Germinal center (tissue), 1 donor: ENCODE data around the gene RASA3.
"Not testable (repeated sequence)": the region's sequence is repeated elsewhere in the genome, so short reads cannot be mapped to it uniquely, and the experiment has no call there.

Source experiments
- DNase-seq: peaks from one replicate; pipeline ENCODE4 v3.0.0; 2012; ENCODE audit warnings: mixed read lengths, low spot score

RASA3 gene

GRCh38 chr13:114100446-114101357 is 31.7 kb downstream of the RASA3 start:
- DNase-seq, result no peak

GRCh38 chr13:114099918-114100445 is 32.4 kb downstream of the RASA3 start:
- DNase-seq, result no peak

GRCh38 chr13:114099191-114099590 is 33.2 kb downstream of the RASA3 start:
- DNase-seq, result no peak

GRCh38 chr13:114098689-114099056 is 33.8 kb downstream of the RASA3 start:
- not testable (repeated sequence) for DNase-seq

DNA sequence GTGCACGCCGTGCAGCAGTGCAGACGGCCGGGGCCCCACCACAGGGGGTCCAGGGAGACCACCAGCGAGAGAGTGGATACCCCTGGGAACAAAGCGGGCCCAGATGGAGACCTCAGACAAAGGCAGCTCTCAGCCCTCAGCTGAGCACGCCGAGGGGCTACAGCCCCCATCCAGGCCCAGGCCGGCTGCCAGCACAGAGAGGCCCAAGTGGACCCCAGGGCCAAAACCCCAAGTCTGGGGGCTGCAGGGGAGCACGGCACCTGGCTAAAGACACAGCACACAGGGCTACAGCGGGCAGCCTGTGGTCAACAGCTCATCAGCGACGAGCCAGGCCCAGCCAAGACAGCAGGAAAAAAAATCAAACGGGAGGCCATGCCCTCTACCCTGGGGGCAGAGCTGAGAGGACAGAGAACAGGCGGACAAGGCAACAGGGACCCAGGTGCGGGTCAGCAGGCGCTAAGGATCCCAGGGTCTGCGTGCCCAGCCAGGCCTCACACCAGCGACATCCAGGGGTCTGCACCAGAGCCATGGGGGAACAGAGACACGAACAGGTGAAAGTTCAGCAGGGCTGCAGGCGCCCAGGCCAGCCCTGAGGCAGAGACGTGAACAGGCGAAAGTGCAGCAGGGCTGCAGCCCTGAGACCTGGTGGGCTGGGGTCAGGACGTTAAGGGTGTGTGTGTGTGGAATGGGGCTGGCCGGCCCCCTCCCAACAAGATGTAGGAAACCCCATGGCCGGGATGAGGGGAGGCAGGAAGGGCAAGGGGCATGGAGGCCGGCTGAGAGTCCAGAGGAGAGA is 34.3 kb downstream of the RASA3 start:
- no peak for DNase-seq

DNA sequence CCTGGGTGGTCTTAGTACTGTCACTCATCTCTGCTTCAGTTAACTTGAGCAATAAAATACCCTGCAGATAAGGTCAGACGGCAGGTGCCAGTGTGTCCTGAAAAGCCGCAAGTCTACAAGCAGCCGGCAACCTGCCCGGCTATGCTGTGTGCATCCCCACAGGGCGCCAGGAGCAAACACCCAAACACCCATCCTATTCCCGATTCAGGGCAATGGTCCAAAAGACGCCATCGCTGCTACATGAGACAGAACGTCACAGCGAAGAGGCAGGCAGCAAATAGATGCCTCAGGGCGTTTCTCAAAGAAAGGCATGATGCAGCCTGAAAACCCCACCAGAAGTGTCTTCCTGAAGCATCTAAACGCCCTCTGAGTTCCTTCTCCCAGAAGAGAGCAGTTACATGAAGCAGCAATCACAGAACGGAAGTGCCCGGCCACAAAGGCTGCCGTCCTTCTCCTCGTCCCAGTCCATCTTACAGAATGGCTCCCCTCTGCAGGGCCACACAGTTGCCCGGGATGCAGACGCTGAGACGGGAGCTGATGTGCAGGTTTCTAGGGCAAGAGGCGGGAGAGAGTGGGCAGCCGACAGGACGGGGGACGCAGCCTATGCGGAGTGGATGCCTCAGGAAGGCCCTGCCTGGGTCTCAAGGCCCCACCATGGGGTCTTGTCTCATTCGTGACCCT is 35.1 kb downstream of the RASA3 start:
- no peak for DNase-seq

GRCh38 chr13:114096811-114097211 is 35.6 kb downstream of the RASA3 start:
- no peak for DNase-seq

- DNase-seq, result no peak
These were observed 36.4 kb downstream of the RASA3 start for GRCh38 chr13:114096031-114096485.

DNA sequence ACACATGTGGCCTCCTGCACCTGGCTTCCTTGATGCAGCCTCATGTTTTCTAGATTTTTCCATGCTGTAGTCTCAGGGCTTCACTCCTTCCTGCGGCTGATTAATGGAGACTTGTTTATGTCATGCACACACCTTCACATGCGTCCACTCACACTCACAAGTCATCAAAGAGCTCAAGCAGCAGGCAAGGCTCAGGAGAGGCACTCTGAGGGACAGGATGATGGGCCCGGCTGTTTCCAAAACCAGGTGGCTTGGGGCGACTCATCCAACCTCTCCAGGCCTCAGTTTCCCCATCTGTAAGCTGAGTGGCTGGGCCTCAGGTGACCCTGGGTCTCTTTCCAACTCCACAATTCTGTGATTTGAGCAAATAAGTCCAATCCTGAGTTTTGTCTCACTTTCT is 36.9 kb downstream of the RASA3 start:
- no peak for DNase-seq

DNA sequence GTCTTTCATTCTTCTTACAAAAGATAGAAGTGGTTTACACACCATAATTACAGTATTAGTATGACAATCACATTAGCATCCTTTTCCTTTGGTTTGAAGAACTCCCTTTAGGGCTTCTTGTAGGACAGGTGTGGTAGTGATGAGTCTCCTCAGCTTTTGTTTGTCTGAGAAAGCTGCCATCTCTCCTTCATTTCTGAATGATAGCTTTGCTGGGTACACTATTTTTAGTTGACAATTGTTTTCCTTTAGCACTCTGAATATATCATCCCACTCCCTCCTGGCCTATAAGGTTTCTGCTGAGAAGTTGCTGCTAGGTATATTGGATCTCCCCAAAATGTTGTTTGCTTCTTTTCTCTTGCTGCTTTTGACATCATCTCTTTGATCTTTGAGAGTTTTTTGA is 39.3 kb downstream of the RASA3 start:
- DNase-seq, result no peak

DNA sequence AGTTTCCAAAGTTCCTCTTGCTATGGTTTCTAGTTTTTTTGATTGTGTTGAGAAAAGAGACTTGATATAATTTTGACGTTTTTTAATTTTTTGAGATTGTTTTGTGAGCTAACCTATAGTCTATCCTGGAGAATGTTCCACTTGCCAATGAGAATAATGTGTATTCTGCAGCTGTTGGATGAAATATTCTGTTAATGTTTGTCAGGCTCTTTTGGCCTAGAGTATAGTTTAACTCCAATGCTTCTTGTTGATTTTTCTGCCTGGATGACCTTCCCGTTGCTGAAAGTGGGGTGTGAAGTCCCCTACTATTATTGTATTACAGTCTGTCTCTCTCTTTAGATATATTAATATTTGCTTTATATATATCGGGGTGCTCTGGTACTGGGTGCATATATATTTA is 40.0 kb downstream of the RASA3 start:
- DNase-seq, result no peak

GRCh38 chr13:114090476-114090875 is 41.9 kb downstream of the RASA3 start:
- no peak for DNase-seq

DNA sequence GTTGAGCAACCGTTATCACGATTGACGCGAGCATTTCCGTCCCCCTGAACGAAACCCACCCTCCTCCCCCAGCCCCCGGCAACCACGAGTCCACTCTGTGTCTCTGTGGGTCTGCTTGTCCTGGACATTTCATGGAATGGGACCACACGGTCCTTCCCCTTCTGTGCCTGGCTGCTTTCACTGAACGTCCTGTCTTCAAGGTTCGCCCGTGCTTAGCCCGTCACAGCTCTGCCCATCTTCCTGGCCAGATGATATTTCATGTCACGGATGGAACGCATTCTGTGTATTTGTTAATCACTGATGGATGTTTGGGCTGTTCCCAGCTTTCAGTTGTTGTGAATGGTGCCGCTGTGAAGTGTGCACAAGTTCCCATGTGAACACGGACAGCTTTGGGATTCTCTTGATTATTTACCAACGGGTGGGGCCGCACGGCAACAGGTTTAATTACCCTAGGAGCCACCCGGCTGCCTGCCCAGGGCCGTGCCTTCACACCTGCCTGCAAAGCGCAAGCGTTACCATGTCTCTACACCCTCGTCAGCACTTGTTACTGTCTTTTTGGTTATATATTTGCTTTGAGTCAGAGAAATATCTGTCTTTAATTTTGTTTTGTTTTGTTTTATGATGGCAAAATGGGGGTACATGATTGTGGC is 42.5 kb downstream of the RASA3 start:
- no peak for DNase-seq

- DNase-seq, result no peak
These were observed 43.1 kb downstream of the RASA3 start for GRCh38 chr13:114089341-114089740.

- DNase-seq, result no peak
These were observed 43.6 kb downstream of the RASA3 start for GRCh38 chr13:114088863-114089262.

GRCh38 chr13:114088234-114088633 is 44.2 kb downstream of the RASA3 start:
- no peak for DNase-seq

- no peak for DNase-seq
These were observed 45.0 kb downstream of the RASA3 start for GRCh38 chr13:114087430-114087829.

DNA sequence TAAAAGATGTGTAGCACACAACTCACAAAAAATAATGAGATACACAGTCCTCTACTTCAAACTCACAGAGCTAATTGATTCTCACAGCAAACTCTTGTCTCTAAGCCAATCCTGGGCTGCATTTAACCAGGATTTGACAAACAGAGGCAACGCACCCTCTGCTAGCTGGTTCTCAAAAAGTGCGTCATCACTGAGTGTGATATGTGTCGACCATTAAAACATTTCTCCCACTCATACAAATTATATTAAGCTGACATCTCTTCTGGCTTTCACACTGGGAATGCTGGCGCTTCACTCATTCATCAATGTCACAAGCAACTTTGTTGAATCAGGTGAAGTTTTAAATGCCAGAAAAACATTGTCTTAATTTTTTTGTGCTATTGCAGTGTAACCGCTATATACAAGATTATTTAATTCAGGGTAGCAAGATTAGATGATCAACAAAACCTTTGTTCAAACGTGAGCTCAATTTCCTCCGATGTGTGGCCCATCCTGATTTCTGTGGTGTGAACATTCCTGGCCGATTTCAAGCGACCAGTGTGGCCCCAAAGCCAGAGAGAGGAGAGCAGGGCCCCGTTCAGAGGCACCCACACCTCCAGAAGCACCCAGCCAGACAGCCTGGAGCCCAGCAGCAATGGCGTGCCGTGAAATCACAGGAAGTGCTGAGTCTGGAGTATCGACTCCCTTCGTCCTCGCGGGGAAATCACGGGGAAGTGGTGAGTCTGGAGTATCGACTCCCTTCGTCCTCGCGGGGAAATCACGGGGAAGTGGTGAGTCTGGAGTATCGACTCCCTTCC is 49.4 kb downstream of the RASA3 start:
- no peak for DNase-seq

DNA sequence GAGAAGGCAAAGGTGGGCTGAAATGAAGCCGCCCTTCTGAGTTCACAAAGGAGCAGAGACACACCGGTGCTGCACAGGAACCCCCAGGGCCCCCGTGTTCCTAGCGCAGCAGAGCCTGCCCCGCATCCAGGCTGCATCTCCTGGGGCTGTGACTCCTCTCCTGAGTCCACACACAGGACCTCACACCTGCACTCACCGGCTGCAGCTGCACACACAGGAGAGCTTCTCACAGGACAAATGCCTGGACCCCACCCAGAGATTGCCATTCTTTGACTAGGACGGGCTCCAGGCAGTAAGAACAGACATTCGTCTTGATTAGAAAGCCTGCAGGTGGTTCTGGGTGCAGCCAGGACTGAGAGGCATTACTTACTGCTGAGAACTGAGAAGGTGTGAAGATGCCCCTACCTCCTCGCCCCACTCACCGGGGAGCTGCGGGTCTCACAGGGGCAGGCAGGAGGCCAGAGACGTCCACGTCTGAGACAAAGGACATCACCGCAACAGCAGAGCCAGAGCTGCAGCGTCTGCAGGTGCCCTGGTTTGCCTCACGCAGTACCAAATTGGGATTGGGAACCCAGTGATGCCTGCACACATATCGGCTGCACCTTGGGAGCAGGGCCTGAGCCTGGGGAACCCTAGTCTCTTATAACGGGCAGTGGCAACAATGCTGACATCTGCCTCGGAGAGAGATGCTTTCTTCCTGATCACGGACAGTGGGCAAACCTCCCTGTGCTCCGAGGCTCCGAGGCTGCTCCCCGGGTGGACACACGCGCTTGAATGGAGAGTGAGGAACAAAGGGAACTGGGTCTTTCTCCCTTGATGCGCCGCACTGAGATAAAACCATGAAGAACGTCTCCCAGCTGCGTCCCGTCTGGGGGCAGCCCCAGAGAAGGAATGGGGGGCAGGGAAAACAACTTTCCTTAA is 50.4 kb downstream of the RASA3 start:
- no peak for DNase-seq
